Glomerular endothelial cell (primary cell): ENCODE data around the gene SLC25A19. TPM values are rescaled to one million over a fixed set of nuclear protein-coding genes. Genes with fewer than 3 reads are reported as not detected.

Experiments
- total RNA-seq: library from RNA; depleted of rRNA; stranded (reverse); fragments of >200 nt; gene quantifications from 2 replicates; pipeline ENCODE4 v1.2.3, GENCODE V29; 2015

SLC25A19 gene
- total RNA-seq, 1 donor from 2014 or later, result 11.7 TPM

Other genes with a start within 250 kb of the SLC25A19 start
- gene ATP5PD, start 242.5 kb downstream of the SLC25A19 start, total RNA-seq, result 228 and 300 TPM in 2 replicates
- 18.6 and 21.0 TPM in 2 replicates for gene KCTD2, start 242.2 kb downstream of the SLC25A19 start, total RNA-seq
- gene SLC16A5, start 201.5 kb downstream of the SLC25A19 start, total RNA-seq, result 5.7 and 7.1 TPM in 2 replicates
- 8.9 and 9.7 TPM in 2 replicates for gene ARMC7, start 179.5 kb downstream of the SLC25A19 start, total RNA-seq
- 41.5 and 62.0 TPM in 2 replicates for gene NT5C, start 157.7 kb downstream of the SLC25A19 start, total RNA-seq
- 257 and 318 TPM in 2 replicates for gene JPT1, start 134.9 kb downstream of the SLC25A19 start, total RNA-seq
- 80.6 and 95.5 TPM in 2 replicates for gene SUMO2, start 106.5 kb downstream of the SLC25A19 start, total RNA-seq
- gene NUP85, start 83.8 kb downstream of the SLC25A19 start, total RNA-seq, result 30.0 and 35.1 TPM in 2 replicates
- 27.0 and 32.5 TPM in 2 replicates for gene GGA3, start 27.8 kb downstream of the SLC25A19 start, total RNA-seq
- gene MRPS7, start 27.6 kb downstream of the SLC25A19 start, total RNA-seq, result 42.6 and 49.4 TPM in 2 replicates
- 21.9 and 25.5 TPM in 2 replicates for gene MIF4GD, start 18.2 kb downstream of the SLC25A19 start, total RNA-seq
- gene GRB2, start 116.2 kb upstream of the SLC25A19 start, total RNA-seq, result 86.8 and 141 TPM in 2 replicates
- gene TMEM94, start 167.2 kb upstream of the SLC25A19 start, total RNA-seq, result 33.1 and 63.9 TPM in 2 replicates
- 11.6 and 21.3 TPM in 2 replicates for gene CASKIN2, start 226.1 kb upstream of the SLC25A19 start, total RNA-seq
- 11.9 and 16.0 TPM in 2 replicates for gene TSEN54, start 227.1 kb upstream of the SLC25A19 start, total RNA-seq
- 3.4 and 8.5 TPM in 2 replicates for gene LLGL2, start 236.3 kb upstream of the SLC25A19 start, total RNA-seq